Fibroblast of villous mesenchyme (primary cell): Measurements from ENCODE around the gene ANKS1A. TPM values are rescaled to one million over a fixed set of nuclear protein-coding genes. Genes with fewer than 3 reads are reported as not detected.

Source experiments
- DNase-seq: peaks from one replicate; pipeline ENCODE4 v3.0.0-alpha.2; 2010; ENCODE audit warnings: low read depth
- H3K4me3 ChIP-seq: 2 replicates; pipeline ENCODE4 v1.5.1; 2011; ENCODE audit warnings: low read depth, mild to moderate bottlenecking, low read length
- CTCF ChIP-seq: IDR thresholded peaks from 2 replicates; pipeline ENCODE4 v1.5.1; 2012; ENCODE audit warnings: low read depth, mild to moderate bottlenecking, low read length; ENCODE audit not compliant: insufficient read depth
- total RNA-seq: library from RNA; depleted of rRNA; stranded (reverse); fragments of >200 nt; gene quantifications from 2 replicates; pipeline ENCODE4 v1.2.3, GENCODE V29; 2012

The ANKS1A gene
- total RNA-seq, 1 donor = 12.5 TPM

- no peak for TF ChIP-seq CTCF
Measured at GRCh38 chr6:35084511-35085203, 195.6 kb downstream of the ANKS1A start.

DNA sequence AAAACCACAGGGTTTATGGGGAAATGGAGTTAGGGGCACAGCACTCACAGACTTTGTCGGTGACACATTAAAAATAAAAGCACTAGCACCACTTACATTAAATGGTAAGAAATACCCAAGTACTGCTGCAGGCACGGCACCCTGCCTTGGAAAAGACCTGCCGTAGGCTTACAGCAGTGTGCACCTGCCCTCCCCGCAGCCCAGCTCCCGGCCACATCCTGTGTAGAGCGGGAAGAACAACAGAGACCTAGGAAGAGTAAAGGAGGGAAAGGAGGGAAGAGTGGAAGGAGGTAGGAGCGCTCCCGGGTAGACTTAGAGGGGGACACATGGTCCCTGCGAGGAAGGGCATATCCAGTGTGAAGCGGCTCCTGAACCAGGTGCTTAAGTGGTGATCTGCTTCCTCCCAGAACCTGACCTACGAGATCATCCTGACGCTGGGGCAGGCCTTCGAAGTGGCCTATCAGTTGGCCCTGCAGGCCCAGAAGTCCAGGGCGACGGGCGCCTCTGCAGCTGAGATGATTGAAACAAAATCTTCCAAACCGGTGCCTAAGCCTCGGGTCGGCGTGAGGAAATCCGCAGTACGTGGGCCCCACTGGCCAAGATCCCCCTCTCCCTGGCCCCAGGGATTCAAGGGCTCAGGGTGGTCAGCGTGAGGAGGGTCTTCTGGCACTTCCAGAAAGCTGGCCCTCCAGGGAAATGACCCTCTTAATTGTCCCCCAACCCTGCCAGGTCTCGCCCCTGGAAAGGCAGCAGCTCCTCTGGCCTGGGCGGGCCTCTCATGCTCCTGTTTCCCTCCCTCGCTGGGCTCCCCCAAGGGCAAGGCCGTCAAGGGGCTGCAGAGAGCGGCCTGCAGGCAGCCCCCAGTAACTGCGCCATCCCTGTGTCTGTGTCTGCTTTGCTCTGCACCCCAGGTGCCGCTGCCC lies 196.6 kb downstream of the ANKS1A start:
- H3K4me3 ChIP-seq = no peak overlapping the region
- no peak for TF ChIP-seq CTCF
- DNase-seq = no peak

More at GRCh38 chr6:35084511-35085203, 195.6 kb downstream of the ANKS1A start:
- no peak for DNase-seq
- H3K4me3 ChIP-seq = no peak overlapping the region

DNA sequence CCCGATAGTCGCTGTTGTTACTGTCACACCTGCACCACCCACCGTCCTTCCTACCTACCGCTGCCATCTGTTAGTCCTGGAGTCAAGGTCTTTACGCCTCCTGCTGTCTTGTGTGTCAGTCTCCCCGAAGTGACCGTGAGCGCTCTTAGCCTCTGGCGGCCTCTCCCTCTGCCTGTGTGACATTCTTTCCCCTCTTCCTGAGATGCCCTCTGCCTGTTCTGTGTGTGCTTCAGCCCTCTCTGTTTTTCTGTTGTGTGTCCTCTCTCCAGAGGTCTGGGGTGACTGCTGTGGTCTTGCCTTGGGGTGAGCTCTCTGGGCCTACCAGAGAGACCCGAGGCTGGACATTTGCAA lies 197.2 kb downstream of the ANKS1A start:
- DNase-seq = no peak
- no peak overlapping the region for H3K4me3 ChIP-seq
- TF ChIP-seq CTCF = no peak

- no peak overlapping the region for H3K4me3 ChIP-seq
- no peak for TF ChIP-seq CTCF
- no peak for DNase-seq
Measured at GRCh38 chr6:35086636-35087360, 197.7 kb downstream of the ANKS1A start.

DNA sequence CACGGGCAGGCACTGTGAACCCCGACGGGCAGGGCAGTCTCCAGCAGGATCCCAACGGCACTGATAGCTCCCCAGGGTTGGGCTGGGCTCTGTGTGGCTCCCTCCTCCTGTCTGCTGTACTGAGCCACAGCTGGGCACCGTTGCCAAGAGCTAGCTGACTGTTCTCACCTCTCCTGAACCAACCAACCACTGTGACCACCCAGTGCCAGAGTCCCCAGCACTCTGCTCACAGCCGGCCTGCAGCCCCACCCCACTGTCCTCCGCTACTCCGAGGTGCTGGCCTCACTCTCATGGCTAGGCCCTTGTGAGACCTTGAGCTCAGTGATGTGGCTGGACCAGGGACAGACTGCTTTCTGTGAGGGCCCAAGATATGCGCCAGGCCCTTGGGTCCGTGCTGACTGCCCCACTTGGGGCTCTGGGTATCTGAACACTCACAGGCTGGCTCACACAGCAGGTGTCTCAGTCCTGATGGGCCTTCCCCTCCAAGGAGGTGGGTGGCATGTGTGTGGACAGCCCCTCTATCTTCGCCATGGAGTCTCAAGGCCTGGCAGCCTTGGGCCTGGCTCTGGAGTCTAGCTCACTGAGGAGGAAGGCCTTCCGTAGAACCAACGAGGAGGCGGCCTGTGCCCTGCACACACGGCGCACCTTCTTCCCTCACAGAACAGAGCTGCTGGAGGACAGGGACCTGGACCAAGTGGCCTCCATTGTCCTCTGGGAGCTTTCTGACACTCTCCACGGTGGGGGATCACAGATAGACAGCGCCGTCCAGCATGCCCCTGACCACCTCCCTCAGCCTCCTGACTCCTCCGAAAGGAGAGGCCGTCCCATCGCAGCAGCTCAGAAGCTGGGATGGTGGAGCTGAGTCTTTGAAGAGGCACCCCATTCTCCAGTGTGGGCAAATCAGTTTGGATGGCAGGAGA lies 198.6 kb downstream of the ANKS1A start:
- H3K4me3 ChIP-seq = no peak overlapping the region
- no peak for TF ChIP-seq CTCF
- no peak for DNase-seq
